Globus pallidus (tissue), 1 donor: Measurements from ENCODE around the gene ANKRD22.
A peak's percentile ranks its signal among the peaks of the same experiment; 100 is the strongest.

ENCODE experiments used
- DNase-seq: peaks from one replicate; pipeline ENCODE4 v3.0.0-alpha.2; 2015; ENCODE audit warnings: low spot score

ANKRD22 gene

GRCh38 chr10:88794731-88795130 is 56.9 kb downstream of the ANKRD22 start:
- DNase-seq: no peak

- no peak for DNase-seq
Measured at GRCh38 chr10:88793712-88794299, 57.8 kb downstream of the ANKRD22 start.

GRCh38 chr10:88792661-88793060 is 59.0 kb downstream of the ANKRD22 start:
- peak; percentile 61 for DNase-seq

- no peak for DNase-seq
Measured at GRCh38 chr10:88791924-88792323, 59.7 kb downstream of the ANKRD22 start.

GRCh38 chr10:88788924-88789323 is 62.7 kb downstream of the ANKRD22 start:
- no peak for DNase-seq

- no peak for DNase-seq
Measured at GRCh38 chr10:88787463-88787862, 64.2 kb downstream of the ANKRD22 start.

GRCh38 chr10:88786032-88786770 is 65.4 kb downstream of the ANKRD22 start:
- no peak for DNase-seq

GRCh38 chr10:88783724-88784123 is 67.9 kb downstream of the ANKRD22 start:
- DNase-seq: no peak

GRCh38 chr10:88782222-88782621 is 69.4 kb downstream of the ANKRD22 start:
- no peak for DNase-seq

GRCh38 chr10:88781206-88781605 is 70.4 kb downstream of the ANKRD22 start:
- no peak for DNase-seq
